Epithelial cell of prostate (primary cell): ENCODE data around the gene C3orf22.
"Not testable (repeated sequence)": the region's sequence is repeated elsewhere in the genome, so short reads cannot be mapped to it uniquely, and the experiment has no call there.

Experiments used
- DNase-seq: peaks from one replicate; pipeline ENCODE4 v3.0.0-alpha.2; 2011; ENCODE audit warnings: low read depth, low spot score
- H3K27ac ChIP-seq: fragments of 450-650 bp; 2 replicates; pipeline ENCODE4 v1.5.1; 2017; ENCODE audit warnings: mild to moderate bottlenecking

The C3orf22 gene, protein sequence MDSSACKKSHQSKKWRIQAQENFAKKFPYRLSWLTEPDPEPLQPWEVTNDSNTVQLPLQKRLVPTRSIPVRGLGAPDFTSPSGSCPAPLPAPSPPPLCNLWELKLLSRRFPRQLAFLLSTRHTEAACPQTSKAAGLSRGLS

DNA sequence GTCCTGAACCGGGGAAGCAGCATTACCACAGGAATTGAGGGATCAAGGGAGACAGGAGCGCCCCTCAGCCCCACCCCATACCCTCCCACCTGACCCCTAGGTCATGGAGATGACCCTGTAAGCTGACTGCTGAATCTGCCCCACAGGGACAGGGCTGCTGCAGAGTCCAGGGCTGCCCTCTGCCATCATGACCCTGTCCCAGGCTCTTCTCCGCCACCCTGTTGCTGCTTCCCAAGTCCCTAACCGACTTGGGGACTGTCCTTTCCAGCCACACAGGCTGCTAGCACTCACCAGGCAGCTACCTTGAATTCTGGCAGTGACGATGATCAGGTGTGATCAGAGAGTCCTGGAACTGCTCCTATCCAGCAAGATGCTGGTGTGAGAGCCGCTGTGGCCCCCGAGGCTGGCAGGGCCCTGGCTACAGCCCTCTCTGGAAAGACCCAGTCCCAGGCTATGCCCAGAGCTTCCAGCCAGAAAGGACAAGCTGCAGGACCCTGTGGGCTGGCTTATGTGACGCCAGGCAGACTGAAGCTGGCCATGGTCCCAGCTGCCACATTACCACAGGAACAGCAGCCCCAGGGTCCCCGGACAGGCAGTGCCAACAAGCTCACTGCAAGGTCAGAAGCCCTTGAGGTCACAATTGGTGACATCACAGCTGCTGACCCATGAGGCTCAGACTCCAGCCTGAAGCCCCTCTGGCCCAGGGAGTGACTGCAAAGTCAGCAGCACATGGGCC is at the start of gene C3orf22:
C3orf22 (minus strand) TSS at position 597 of the 736 bp plus-strand sequence. CDS start 5,542 bp downstream, outside the sequence.
- no peak for DNase-seq
- no peak within 1 kb of the TSS for H3K27ac ChIP-seq

GRCh38 chr3:126607214-126607908 is 48.6 kb upstream of the C3orf22 start:
- H3K27ac ChIP-seq = no peak overlapping the region
- no peak for DNase-seq

GRCh38 chr3:126606001-126606400 is 47.3 kb upstream of the C3orf22 start:
- H3K27ac ChIP-seq = no peak overlapping the region
- DNase-seq = no peak

DNA sequence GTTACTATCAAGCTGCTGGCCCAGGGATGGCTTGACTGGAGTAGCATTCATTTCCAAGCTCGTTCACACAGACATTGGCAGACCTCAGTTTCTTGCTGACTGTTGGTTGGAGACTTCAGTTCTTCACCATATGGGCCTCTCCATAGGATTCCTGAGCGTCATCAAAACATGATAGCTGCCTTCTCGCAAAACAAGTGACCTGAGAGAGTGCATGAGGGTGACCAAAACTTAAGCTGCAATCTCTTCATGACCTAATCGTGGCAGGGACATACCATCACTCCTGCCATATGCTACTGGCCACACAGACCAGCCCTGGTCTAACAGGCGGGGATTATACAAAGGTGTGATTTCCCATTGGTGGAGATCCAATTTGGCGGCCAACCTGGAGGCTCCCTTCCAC is 46.0 kb upstream of the C3orf22 start:
- no peak for DNase-seq
- no peak overlapping the region for H3K27ac ChIP-seq

- H3K27ac ChIP-seq = no peak overlapping the region
- DNase-seq = no peak
Measured at GRCh38 chr3:126599101-126599500, 40.4 kb upstream of the C3orf22 start.

DNA sequence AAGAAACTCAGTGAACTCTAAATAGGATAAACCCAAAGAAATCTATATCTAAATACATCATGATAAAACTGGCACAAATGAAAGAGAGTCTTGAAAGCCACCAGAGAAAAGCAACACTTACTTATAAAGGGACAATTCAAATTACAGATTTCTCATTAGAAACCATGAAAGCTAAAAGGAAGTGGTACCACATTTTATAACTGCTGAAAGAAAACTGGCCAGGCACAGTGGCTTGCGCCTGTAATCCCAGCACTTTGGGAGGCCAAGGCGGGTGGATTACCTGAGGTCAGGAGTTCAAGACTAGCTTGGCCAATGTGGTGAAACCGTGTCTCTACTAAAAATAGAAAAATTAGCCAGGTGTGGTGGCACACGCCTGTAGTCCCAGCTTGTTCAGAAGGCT is 36.7 kb upstream of the C3orf22 start:
- not testable (repeated sequence) for DNase-seq, H3K27ac ChIP-seq

GRCh38 chr3:126591515-126591914 is 32.8 kb upstream of the C3orf22 start:
- not testable (repeated sequence) for DNase-seq, H3K27ac ChIP-seq

DNA sequence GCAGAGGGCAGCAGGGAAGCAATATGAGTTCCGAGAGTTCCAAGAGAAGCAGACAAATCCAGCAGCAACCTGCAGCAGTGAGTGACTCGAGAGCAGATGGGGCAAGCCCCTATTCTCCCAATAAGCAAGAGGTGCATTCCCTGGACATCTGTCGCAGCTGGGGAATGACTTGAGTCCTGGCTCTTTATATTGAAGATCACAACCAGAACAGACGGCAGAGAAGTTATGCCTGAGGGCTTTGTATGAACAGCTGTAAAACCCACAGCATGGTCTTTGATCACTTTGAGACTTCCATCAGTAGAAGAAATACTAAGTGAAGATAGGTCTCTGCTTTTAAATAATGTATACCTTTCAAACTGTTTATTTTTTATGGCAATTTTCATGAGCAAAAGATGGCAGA is 23.6 kb upstream of the C3orf22 start:
- H3K27ac ChIP-seq = no peak overlapping the region
- DNase-seq = no peak

- DNase-seq = no peak
- H3K27ac ChIP-seq = no peak overlapping the region
Measured at GRCh38 chr3:126581569-126581968, 22.8 kb upstream of the C3orf22 start.

- no peak for DNase-seq
- no peak overlapping the region for H3K27ac ChIP-seq
Measured at GRCh38 chr3:126580746-126581145, 22.0 kb upstream of the C3orf22 start.

DNA sequence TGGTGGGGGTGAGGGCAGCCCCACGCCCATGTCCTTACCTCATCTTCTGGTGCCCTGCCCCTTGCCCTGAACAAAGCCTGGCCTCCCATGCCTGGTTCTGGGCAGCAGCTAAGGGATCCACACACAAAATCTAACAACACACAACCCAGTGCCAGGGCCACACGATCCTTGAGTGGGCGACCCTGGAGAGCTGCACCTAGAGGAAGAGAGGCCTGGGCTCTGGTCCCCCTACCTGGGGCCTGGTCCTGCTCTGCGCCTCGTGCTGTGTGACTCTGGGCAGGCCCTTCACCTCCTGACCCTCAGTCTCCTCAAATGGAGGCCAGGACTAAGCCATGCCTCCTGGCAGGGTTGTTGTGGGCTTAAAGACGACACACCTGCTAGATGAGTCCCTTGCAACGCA is 20.0 kb upstream of the C3orf22 start:
- no peak for DNase-seq
- no peak overlapping the region for H3K27ac ChIP-seq

GRCh38 chr3:126577261-126577660 is 18.5 kb upstream of the C3orf22 start:
- DNase-seq = no peak
- no peak overlapping the region for H3K27ac ChIP-seq

- no peak for DNase-seq
- H3K27ac ChIP-seq = no peak overlapping the region
Measured at GRCh38 chr3:126573492-126574117, 14.9 kb upstream of the C3orf22 start.

GRCh38 chr3:126571078-126571477 is 12.3 kb upstream of the C3orf22 start:
- no peak overlapping the region for H3K27ac ChIP-seq
- DNase-seq = no peak

DNA sequence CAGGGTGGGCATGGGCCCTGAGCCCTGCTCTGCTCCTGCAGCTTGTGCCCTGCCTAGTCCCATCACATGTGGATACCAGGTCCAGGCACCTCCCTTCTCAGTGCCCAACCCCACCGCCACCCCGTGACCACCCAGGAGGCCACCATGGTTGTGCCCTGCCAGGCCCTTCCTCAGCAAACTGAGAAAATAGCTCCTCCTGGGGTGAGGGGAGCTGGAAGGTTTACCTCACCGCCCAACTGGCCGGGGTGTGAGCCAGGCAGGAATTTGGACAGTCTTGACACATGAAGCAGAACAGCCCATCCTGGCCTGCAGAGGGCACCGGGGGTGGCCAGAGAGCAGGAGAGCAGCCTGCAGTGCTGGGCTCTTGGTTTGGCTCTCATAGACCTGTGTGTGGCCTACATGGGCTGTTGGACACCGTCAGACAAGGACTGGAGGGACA is 11.4 kb upstream of the C3orf22 start:
- DNase-seq = no peak
- no peak overlapping the region for H3K27ac ChIP-seq

DNA sequence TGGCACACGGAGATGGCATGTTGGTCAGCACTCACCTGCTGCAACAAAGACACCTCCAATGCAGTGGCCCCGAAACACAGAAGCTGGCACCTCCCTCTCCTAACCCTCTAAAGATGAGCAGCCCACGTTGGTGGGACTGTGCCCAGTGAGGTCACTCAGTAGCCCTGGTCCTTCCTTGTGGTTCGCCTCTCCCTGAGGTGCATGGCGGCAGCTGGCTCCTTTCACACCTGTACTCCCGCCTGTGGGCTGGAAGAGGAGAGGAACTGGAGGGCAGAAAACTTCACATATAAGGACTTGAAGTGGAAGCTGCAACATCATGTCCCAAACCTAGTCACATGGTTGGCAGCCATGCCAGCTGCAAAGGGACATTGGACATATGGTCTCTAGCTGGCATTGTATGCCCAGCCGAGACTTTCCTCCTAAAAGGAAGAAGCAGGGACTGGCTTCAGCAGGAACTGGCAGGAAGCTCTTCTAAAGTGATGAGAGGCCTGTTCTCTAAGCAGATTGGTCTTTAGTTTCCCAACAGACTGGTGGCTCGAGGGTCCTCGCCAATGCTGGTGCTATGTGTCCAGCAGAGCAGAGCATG is 10.8 kb upstream of the C3orf22 start:
- no peak for DNase-seq
- H3K27ac ChIP-seq = no peak overlapping the region

DNA sequence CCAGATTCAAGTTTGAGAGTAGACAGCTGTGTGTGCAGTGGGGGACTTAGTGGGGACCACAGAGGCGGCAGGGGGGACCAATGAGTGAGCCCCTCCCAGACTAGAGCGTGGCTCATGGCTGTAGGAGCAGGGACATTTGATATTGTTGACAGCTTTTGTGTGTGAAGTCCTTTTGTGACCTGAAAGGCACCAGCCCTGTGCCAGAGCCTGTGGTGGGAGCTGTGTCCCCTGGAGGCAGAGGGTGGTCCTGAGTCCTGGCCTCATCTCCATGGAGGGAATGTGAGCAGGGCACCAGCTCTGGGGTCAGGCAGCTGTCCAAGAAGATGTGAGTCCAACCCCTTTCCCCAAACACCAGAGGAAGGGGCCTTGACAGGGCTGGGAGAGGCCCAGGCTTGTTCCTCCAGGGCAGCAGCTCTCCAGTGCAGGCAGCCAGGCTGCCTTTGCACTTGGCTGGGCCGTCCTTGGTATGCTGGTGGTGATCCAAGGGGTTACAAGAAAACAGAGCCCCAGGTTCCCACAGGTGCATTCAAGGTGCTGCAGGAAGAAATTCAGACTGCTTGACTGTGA is 10.1 kb upstream of the C3orf22 start:
- no peak overlapping the region for H3K27ac ChIP-seq
- no peak for DNase-seq

GRCh38 chr3:126567696-126568438 is 9.1 kb upstream of the C3orf22 start:
- no peak overlapping the region for H3K27ac ChIP-seq

GRCh38 chr3:126562737-126563276 is 4.1 kb upstream of the C3orf22 start:
- no peak overlapping the region for H3K27ac ChIP-seq
- DNase-seq = no peak

More at GRCh38 chr3:126567696-126568438, 9.1 kb upstream of the C3orf22 start:
- DNase-seq = no peak
